MCF 10A (cell line): Measurements from ENCODE around the gene RTP4. TPM values are rescaled to one million over a fixed set of nuclear protein-coding genes. Genes with fewer than 3 reads are reported as not detected.

Experiments used
- BruUV-seq: library from RNA; stranded (reverse); fragments of 400-500 nt; replicated peaks from 2 replicates; lab custom pipeline; 2021; lab: Mats Ljungman, UMichigan
- CTCF ChIA-PET: fragments of 300-600 bp; sonication (Branson Sonifier 250); formaldehyde crosslinking; extraction: SDS; loops from one replicate; lab custom pipeline; 2021; ENCODE audit warnings: antibody characterized with exemption, inconsistent platforms; lab: Yijun Ruan, JAX
- POLR2A ChIA-PET: fragments of 300-600, 350-650 bp; sonication (Branson Sonifier 250); formaldehyde crosslinking; extraction: SDS; loops from one replicate; lab custom pipeline; 2020; ENCODE audit warnings: antibody characterized with exemption, inconsistent platforms; lab: Yijun Ruan, JAX
- DNase-seq: peaks from one replicate; pipeline ENCODE4 v3.0.0-alpha.2; 2018; ENCODE audit not compliant: unreplicated experiment
- H3K27ac Mint-ChIP-seq: one replicate; pipeline ENCODE4 v1.8.0; 2022; ENCODE audit warnings: mild to moderate bottlenecking, low read depth, mixed read lengths; ENCODE audit not compliant: unreplicated experiment
- H3K27me3 Mint-ChIP-seq: one replicate; pipeline ENCODE4 v1.8.0; 2022; ENCODE audit warnings: mixed read lengths; ENCODE audit not compliant: insufficient read depth, unreplicated experiment
- H3K36me3 Mint-ChIP-seq: one replicate; pipeline ENCODE4 v1.8.0; 2022; ENCODE audit warnings: mild to moderate bottlenecking, moderate library complexity, mixed read lengths; ENCODE audit not compliant: insufficient read depth, unreplicated experiment
- H3K4me1 Mint-ChIP-seq: one replicate; pipeline ENCODE4 v1.8.0; 2022; ENCODE audit warnings: mixed read lengths; ENCODE audit not compliant: insufficient read depth, unreplicated experiment
- H3K4me3 Mint-ChIP-seq: one replicate; pipeline ENCODE4 v1.8.0; 2022; ENCODE audit warnings: mild to moderate bottlenecking, moderate library complexity, mixed read lengths; ENCODE audit not compliant: unreplicated experiment
- H3K9me3 Mint-ChIP-seq: one replicate; pipeline ENCODE4 v1.8.0; 2022; ENCODE audit warnings: mixed read lengths; ENCODE audit not compliant: unreplicated experiment
- CTCF ChIP-seq: fragments of 200-600 bp; IDR thresholded peaks from one replicate; pipeline ENCODE4 v1.8.0; 2022; ENCODE audit warnings: antibody characterized with exemption, mild to moderate bottlenecking; ENCODE audit not compliant: unreplicated experiment
- intact Hi-C: fragments of 100-400 bp; cut with micrococcal nuclease; formaldehyde crosslinking; loops from 2 replicates; pipeline ENCODE4 v1.14.1; 2022
- total RNA-seq: library from RNA; stranded (reverse); gene quantifications from 2 replicates; pipeline ENCODE4 v1.2.3, GENCODE V29; 2022

The RTP4 gene
- total RNA-seq, 1 experiment from 2014 or later: not detected

DNA sequence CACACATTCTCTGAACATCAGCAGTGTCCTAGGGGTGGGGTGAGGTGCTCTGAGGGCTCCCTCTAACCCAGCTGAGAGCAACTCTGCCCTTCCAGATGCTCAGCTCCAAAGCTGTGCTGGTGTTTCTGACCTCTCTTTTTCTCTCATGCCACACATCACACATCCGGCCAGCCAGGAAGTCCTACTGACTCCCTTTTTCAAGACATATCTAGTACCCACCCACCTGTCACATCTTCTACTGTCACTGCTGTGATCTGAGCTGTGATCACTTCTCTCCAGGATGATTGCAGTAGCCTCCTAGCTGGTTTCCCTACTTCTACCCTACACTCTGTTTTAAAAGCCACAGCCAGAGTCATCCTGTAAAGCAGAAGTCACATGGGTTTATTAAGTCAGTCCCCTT is 46.4 kb upstream of the RTP4 start:
- no peak overlapping the region for H3K27ac Mint-ChIP-seq
- ChIA-PET POLR2A (no interaction called here), CTCF (interaction anchor here (0.6 to 21.0 kb wide), 8 partner anchors 10 to 750 kb away, joined by 3 to 629 read pairs (median 4); partner anchors contain the start of gene SST)
- peaks cover 6% of the 10 kb centered on the region for H3K4me1 Mint-ChIP-seq
- peaks cover 22% of the 10 kb centered on the region for H3K27me3 Mint-ChIP-seq
- H3K4me3 Mint-ChIP-seq: no peak overlapping the region
- DNase-seq: no peak
- no TSS peak for BruUV-seq
- no peaks in the 10 kb centered on the region for H3K36me3 Mint-ChIP-seq
- no peaks in the 10 kb centered on the region for H3K9me3 Mint-ChIP-seq
- TF ChIP-seq CTCF: no peak
- intact Hi-C loops: no loop called here

GRCh38 chr3:187322291-187322690 is 45.9 kb upstream of the RTP4 start:
- intact Hi-C loops: no loop called here
- no peaks in the 10 kb centered on the region for H3K9me3 Mint-ChIP-seq
- no peak for TF ChIP-seq CTCF
- no TSS peak for BruUV-seq
- no peak overlapping the region for H3K4me3 Mint-ChIP-seq
- POLR2A ChIA-PET: no interaction called here
- no peak for DNase-seq
- H3K27me3 Mint-ChIP-seq: peaks cover 16% of the 10 kb centered on the region
- CTCF ChIA-PET: interaction anchor here (0.6 to 21.0 kb wide), 6 partner anchors 9 to 393 kb away, joined by 3 to 629 read pairs (median 30); partner anchors contain the start of gene SST
- H3K4me1 Mint-ChIP-seq: peaks cover 6% of the 10 kb centered on the region
- H3K36me3 Mint-ChIP-seq: no peaks in the 10 kb centered on the region
- H3K27ac Mint-ChIP-seq: no peak overlapping the region

DNA sequence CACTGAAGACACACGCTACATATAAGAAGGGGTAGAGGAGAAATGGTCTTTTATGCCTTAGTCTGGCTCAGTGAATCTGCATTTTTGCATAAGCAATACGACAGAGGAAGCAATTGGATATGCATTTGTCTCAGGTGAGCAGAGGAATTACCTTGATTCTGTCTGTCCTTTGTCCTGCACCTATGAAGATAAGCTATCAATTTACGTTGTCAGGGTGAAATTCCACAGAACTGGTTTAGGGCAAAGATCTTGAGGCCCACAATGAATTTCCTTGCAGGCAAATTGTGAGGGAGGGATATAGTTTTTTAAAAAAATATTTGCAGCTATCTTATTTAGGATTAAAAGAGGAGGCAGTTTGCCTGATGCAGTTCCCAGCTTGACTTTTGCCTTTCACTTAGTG is 45.1 kb upstream of the RTP4 start:
- intact Hi-C loops: no loop called here
- Mint-ChIP-seq H3K9me3 (no peaks in the 10 kb centered on the region), H3K4me1 (peaks cover 6% of the 10 kb centered on the region), H3K27ac (no peak overlapping the region), H3K4me3 (no peak overlapping the region), H3K36me3 (no peaks in the 10 kb centered on the region), H3K27me3 (peaks cover 8% of the 10 kb centered on the region)
- no TSS peak for BruUV-seq
- TF ChIP-seq CTCF: no peak
- no peak for DNase-seq
- ChIA-PET POLR2A (interaction anchor here (0.8 kb wide), 1 partner anchor 295 kb away, joined by 4 read pairs; no protein-coding TSS in a partner anchor), CTCF (interaction anchor here (0.8 to 21.0 kb wide), 3 partner anchors 289 to 392 kb away, joined by 3 to 629 read pairs (median 158); partner anchors contain the start of gene SST)

GRCh38 chr3:187325632-187326031 is 42.6 kb upstream of the RTP4 start:
- TF ChIP-seq CTCF: no peak
- POLR2A ChIA-PET: no interaction called here
- no peak for DNase-seq
- H3K36me3 Mint-ChIP-seq: no peaks in the 10 kb centered on the region
- no peak overlapping the region for H3K27ac Mint-ChIP-seq
- BruUV-seq: no TSS peak
- CTCF ChIA-PET: interaction anchor here (0.8 to 21.0 kb wide), 5 partner anchors 39 to 1838 kb away, joined by 3 to 629 read pairs (median 3); partner anchors contain the start of gene SST
- no peaks in the 10 kb centered on the region for H3K4me1 Mint-ChIP-seq
- no peaks in the 10 kb centered on the region for H3K27me3 Mint-ChIP-seq
- intact Hi-C loops: no loop called here
- H3K9me3 Mint-ChIP-seq: no peaks in the 10 kb centered on the region
- no peak overlapping the region for H3K4me3 Mint-ChIP-seq
